Daoy (cell line): Measurements from ENCODE around the gene APH1B. TPM values are rescaled to one million over a fixed set of nuclear protein-coding genes. Genes with fewer than 3 reads are reported as not detected.

Experiments
- DNase-seq: peaks from one replicate; pipeline ENCODE4 v3.0.0-alpha.2; 2015; ENCODE audit warnings: low read depth
- total RNA-seq: library from RNA; depleted of rRNA; stranded (reverse); fragments of >200 nt; shearing (Covaris generic); gene quantifications from 2 replicates; pipeline ENCODE4 v1.2.3, GENCODE V29; 2014; rRNA removed

The APH1B gene
- total RNA-seq, 1 experiment from 2014 or later: 8.1 TPM

- DNase-seq: no peak
Measured at GRCh38 chr15:63353261-63353660, 75.9 kb downstream of the APH1B start.

GRCh38 chr15:63353887-63354286, 76.5 kb downstream of the APH1B start:
- no peak for DNase-seq

GRCh38 chr15:63354821-63355650, 77.6 kb downstream of the APH1B start:
- no peak for DNase-seq

- no peak for DNase-seq
Measured at GRCh38 chr15:63357061-63357460, 79.7 kb downstream of the APH1B start.

GRCh38 chr15:63357731-63358130, 80.3 kb downstream of the APH1B start:
- no peak for DNase-seq

- DNase-seq: no peak
Measured at GRCh38 chr15:63358241-63359029, 81.0 kb downstream of the APH1B start.

Other genes starting within 250 kb of the APH1B start
- gene TPM1, start 234.9 kb upstream of the APH1B start, total RNA-seq: 1,551 and 1,952 TPM in 2 replicates
- gene LACTB, start 155.7 kb upstream of the APH1B start, total RNA-seq: 60.3 and 61.8 TPM in 2 replicates
- gene RPS27L, start 120.1 kb upstream of the APH1B start, total RNA-seq: 49.6 and 59.0 TPM in 2 replicates
- 28.5 and 29.4 TPM in 2 replicates for gene RAB8B, start 88.0 kb upstream of the APH1B start, total RNA-seq
- 5.0 and 5.2 TPM in 2 replicates for gene CA12, start 104.2 kb downstream of the APH1B start, total RNA-seq
- gene USP3, start 227.0 kb downstream of the APH1B start, total RNA-seq: 28.1 and 35.7 TPM in 2 replicates